Thoracic aorta (tissue), 2 donors: Measurements from ENCODE around the gene CERK. TPM values are rescaled to one million over a fixed set of nuclear protein-coding genes. Genes with fewer than 3 reads are reported as not detected.

ENCODE experiments used
- ATAC-seq: fragments of 150-250 bp; one replicate; pipeline ENCODE4 v1.8.0; 2017; ENCODE audit warnings: low read depth; ENCODE audit not compliant: insufficient number of reproducible peaks, low FRiP score
- DNase-seq: peaks from one replicate; pipeline ENCODE4 v3.0.0-alpha.2; 2020; ENCODE audit warnings: low spot score
- H3K27ac ChIP-seq, 2 donors: fragments of 200-600 bp; sonication (generic); 1 replicate in 1 of 2; 2 replicates in 1 of 2; pipeline ENCODE4 v1.5.1; 2016; ENCODE audit warnings: mild to moderate bottlenecking in 2 of 2, moderate library complexity in 2 of 2
- H3K27me3 ChIP-seq: fragments of 200-600 bp; sonication (generic); replicated peaks from 2 replicates; pipeline ENCODE4 v1.6.0; 2016; ENCODE audit warnings: mild to moderate bottlenecking; ENCODE audit not compliant: insufficient read depth
- H3K36me3 ChIP-seq: fragments of 200-600 bp; sonication (generic); one replicate; pipeline ENCODE4 v1.5.1; 2016
- H3K4me1 ChIP-seq, 2 donors: fragments of 200-600 bp; sonication (generic); 1 replicate in 1 of 2; 2 replicates in 1 of 2; pipeline versions ENCODE4 v1.5.1 to v1.6.0; 2016; ENCODE audit warnings: low read depth in 2 of 2, mild to moderate bottlenecking in 1 of 2; ENCODE audit not compliant: control insufficient read depth in 1 of 2
- H3K4me3 ChIP-seq: fragments of 200-600 bp; sonication (generic); 2 replicates; pipeline ENCODE4 v1.5.1; 2016; ENCODE audit warnings: mild to moderate bottlenecking
- H3K9me3 ChIP-seq: fragments of 200-600 bp; sonication (generic); 2 replicates; pipeline ENCODE4 v1.5.1; 2016
- CTCF ChIP-seq: fragments of 200-600 bp; sonication (generic); IDR thresholded peaks from one replicate; pipeline ENCODE4 v1.5.1; 2019; ENCODE audit warnings: antibody characterized with exemption
- total RNA-seq, 2 donors: library from RNA; depleted of rRNA; stranded (reverse); fragments of >200 nt; gene quantifications; one replicate each; pipeline versions ENCODE4 v1.1.0 to v1.2.3, GENCODE V29; 2016

Gene CERK
- total RNA-seq, 2 donors from 2014 or later = 65.5 to 72.8 TPM

DNA sequence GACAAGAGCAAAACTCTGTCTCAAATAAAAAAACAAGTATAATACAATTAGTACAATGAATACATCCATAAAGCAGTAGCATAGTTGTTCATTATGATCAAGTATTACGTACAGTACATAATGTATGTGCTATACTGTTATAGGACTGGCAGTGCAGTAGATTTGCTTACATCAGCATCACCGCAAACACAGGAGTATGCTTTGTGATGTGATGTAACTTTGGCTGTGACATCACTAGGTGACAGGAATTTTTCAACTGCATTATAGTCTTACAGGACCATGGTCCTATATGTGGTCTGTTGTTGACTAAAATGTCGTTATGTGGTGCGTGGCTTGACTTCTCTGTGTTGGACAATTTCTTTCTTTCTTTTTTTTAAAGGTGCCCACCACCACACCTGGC lies 41.0 kb upstream of the CERK start:
- Histone ChIP-seq H3K27ac (no peak overlapping the region), H3K36me3 (no peaks in the 10 kb centered on the region), H3K4me3 (no peak overlapping the region), H3K27me3 (no peaks in the 10 kb centered on the region), H3K9me3 (no peaks in the 10 kb centered on the region), H3K4me1 (peaks cover 0 to 13% of the 10 kb centered on the region in 2 donors)
- TF ChIP-seq CTCF = no peak
- ATAC-seq (no peak), DNase-seq (no peak)

GRCh38 chr22:46777609-46777970 lies 39.5 kb upstream of the CERK start:
- H3K36me3 ChIP-seq = no peaks in the 10 kb centered on the region
- H3K27me3 ChIP-seq = no peaks in the 10 kb centered on the region
- no peak overlapping the region for H3K4me3 ChIP-seq
- no peak overlapping the region for H3K27ac ChIP-seq
- no peak for TF ChIP-seq CTCF
- H3K9me3 ChIP-seq = no peaks in the 10 kb centered on the region
- peaks cover 4 to 22% of the 10 kb centered on the region in 2 donors for H3K4me1 ChIP-seq
- ATAC-seq (no peak), DNase-seq (no peak)

GRCh38 chr22:46776876-46777608 lies 39.0 kb upstream of the CERK start:
- Histone ChIP-seq H3K27me3 (no peaks in the 10 kb centered on the region), H3K36me3 (no peaks in the 10 kb centered on the region), H3K4me3 (no peak overlapping the region), H3K4me1 (peaks cover 4 to 22% of the 10 kb centered on the region in 2 donors), H3K9me3 (no peaks in the 10 kb centered on the region), H3K27ac (no peak overlapping the region)
- DNase-seq = no peak
- no peak for TF ChIP-seq CTCF
- ATAC-seq = no peak

GRCh38 chr22:46775850-46776826 lies 38.1 kb upstream of the CERK start:
- H3K9me3 ChIP-seq = no peaks in the 10 kb centered on the region

More at GRCh38 chr22:46775850-46776826, 38.1 kb upstream of the CERK start:
- DNase-seq (no peak), ATAC-seq (no peak)
- Histone ChIP-seq H3K27ac (no peak overlapping the region), H3K4me1 (peaks cover 4 to 22% of the 10 kb centered on the region in 2 donors), H3K36me3 (no peaks in the 10 kb centered on the region), H3K4me3 (no peak overlapping the region), H3K27me3 (no peaks in the 10 kb centered on the region)
- TF ChIP-seq CTCF = no peak
